GM12873 (cell line): ENCODE results near the gene PLSCR4.

ENCODE experiments used
- CTCF ChIP-seq: IDR thresholded peaks from 2 replicates; pipeline ENCODE4 v1.5.1; 2012; ENCODE audit warnings: low read depth, mild to moderate bottlenecking, moderate library complexity, low read length, control low read depth; ENCODE audit not compliant: insufficient read depth; ENCODE audit errors: missing control alignments

PLSCR4 gene

GRCh38 chr3:146181216-146181615 lies 69.7 kb downstream of the PLSCR4 start:
- no peak for TF ChIP-seq CTCF

GRCh38 chr3:146180376-146180775 lies 70.5 kb downstream of the PLSCR4 start:
- TF ChIP-seq CTCF = no peak

GRCh38 chr3:146178006-146178689 lies 72.8 kb downstream of the PLSCR4 start:
- TF ChIP-seq CTCF = no peak

GRCh38 chr3:146177519-146177918 lies 73.4 kb downstream of the PLSCR4 start:
- TF ChIP-seq CTCF = no peak

- TF ChIP-seq CTCF = no peak
Measured at GRCh38 chr3:146177072-146177471, 73.8 kb downstream of the PLSCR4 start.

- TF ChIP-seq CTCF = no peak
Measured at GRCh38 chr3:146172586-146172985, 78.3 kb downstream of the PLSCR4 start.

GRCh38 chr3:146170591-146170990 lies 80.3 kb downstream of the PLSCR4 start:
- TF ChIP-seq CTCF = no peak
